Fibroblast of lung (primary cell): ENCODE measurements around the gene CNST.

Experiments
- CTCF ChIP-seq, 2 donors: IDR thresholded peaks in 1 of 2; conservative IDR thresholded peaks in 1 of 2; 1 replicate in 1 of 2; 2 replicates in 1 of 2; pipeline ENCODE4 v1.5.1; 2011 to 2012; ENCODE audit warnings: low read length in 2 of 2, control low read depth in 1 of 2, inconsistent platforms in 1 of 2, low read depth in 1 of 2, mild to moderate bottlenecking in 1 of 2
- EZH2 ChIP-seq: IDR thresholded peaks from 2 replicates; pipeline ENCODE4 v1.5.1; 2012; ENCODE audit warnings: low read length, control low read depth, mild to moderate bottlenecking; ENCODE audit errors: missing control alignments

- TF ChIP-seq EZH2 (no peak), CTCF (conservative IDR thresholded peaks at IDR 0.05 in 1 of 2, IDR thresholded peaks at IDR 0.05 in 1 of 2; ENCODE audit: low read depth in 1 of 2, low read length in 2 of 2) (no peak)
Observed at GRCh38 chr1:246687002-246687401, 120.7 kb downstream of the CNST start.
